Subcutaneous abdominal adipose tissue (tissue), 5 donors: Measurements from ENCODE around the gene KIZ.

Source experiments
- H3K27ac ChIP-seq: one replicate; pipeline ENCODE4 v1.7.0; 2013; ENCODE audit warnings: low read depth, mild to moderate bottlenecking, inconsistent platforms, low read length, moderate library complexity
- H3K27me3 ChIP-seq, 5 donors: one replicate each; pipeline ENCODE4 v1.7.0; 2013; ENCODE audit warnings: low read length in 5 of 5, inconsistent platforms in 1 of 5; ENCODE audit not compliant: control insufficient read depth in 5 of 5, insufficient read depth in 4 of 5
- H3K36me3 ChIP-seq, 5 donors: one replicate each; pipeline ENCODE4 v1.7.0; 2013; ENCODE audit warnings: low read length in 5 of 5; ENCODE audit not compliant: control insufficient read depth in 5 of 5, insufficient read depth in 5 of 5
- H3K4me1 ChIP-seq, 5 donors: one replicate each; pipeline ENCODE4 v1.7.0; 2013; ENCODE audit warnings: low read length in 5 of 5, mild to moderate bottlenecking in 3 of 5, moderate library complexity in 1 of 5; ENCODE audit not compliant: control insufficient read depth in 5 of 5, insufficient read depth in 5 of 5
- H3K4me3 ChIP-seq, 5 donors: one replicate each; pipeline ENCODE4 v1.7.0; 2013; ENCODE audit warnings: low read length in 5 of 5, low read depth in 1 of 5
- H3K9ac ChIP-seq, 5 donors: one replicate each; pipeline ENCODE4 v1.7.0; 2013; ENCODE audit warnings: low read length in 5 of 5, mild to moderate bottlenecking in 4 of 5, moderate library complexity in 3 of 5
- H3K9me3 ChIP-seq, 5 donors: one replicate each; pipeline ENCODE4 v1.7.0; 2013; ENCODE audit warnings: low read length in 5 of 5; ENCODE audit not compliant: control insufficient read depth in 5 of 5
- donor health status: healthy.
- donor health status: healthy.
- donor health status: healthy.
- donor health status: healthy.
- donor health status: healthy.

KIZ gene

GRCh38 chr20:21125849-21126580, at the start of gene KIZ:
KIZ (plus strand) TSS chr20:21126082; CDS start chr20:21126116, 34 bp downstream.
- peak within 1 kb of the TSS; percentile 69 to 92 (median 88) for H3K4me3 ChIP-seq
- peak within 1 kb of the TSS; percentile 65 for H3K27ac ChIP-seq

GRCh38 chr20:21077809-21078345, 48.0 kb upstream of the KIZ start:
- Histone ChIP-seq H3K27me3 (peaks cover 0 to 4% (median 0%) of the 10 kb centered on the region in 5 donors), H3K9me3 (no peaks in the 10 kb centered on the region), H3K27ac (no peak overlapping the region), H3K4me1 (no peaks in the 10 kb centered on the region), H3K36me3 (no peaks in the 10 kb centered on the region), H3K9ac (no peak overlapping the region), H3K4me3 (no peak overlapping the region)

More at GRCh38 chr20:21125849-21126580, at the start of gene KIZ:
- Histone ChIP-seq H3K27me3 (no peaks in the 10 kb centered on the region), H3K9me3 (no peaks in the 10 kb centered on the region), H3K36me3 (peaks cover 0 to 2% (median 0%) of the 10 kb centered on the region in 5 donors), H3K9ac (peak within 1 kb of the TSS; percentile 77 to 91 (median 87)), H3K4me1 (peaks cover 0 to 21% (median 15%) of the 10 kb centered on the region in 5 donors)

GRCh38 chr20:21082584-21082983, 43.3 kb upstream of the KIZ start:
- no peaks in the 10 kb centered on the region for H3K9me3 ChIP-seq
- H3K36me3 ChIP-seq = no peaks in the 10 kb centered on the region
- no peak overlapping the region for H3K27ac ChIP-seq
- H3K4me1 ChIP-seq = no peaks in the 10 kb centered on the region
- H3K4me3 ChIP-seq = no peak overlapping the region
- no peak overlapping the region for H3K9ac ChIP-seq
- H3K27me3 ChIP-seq = peaks cover 0 to 6% (median 3%) of the 10 kb centered on the region in 5 donors

DNA sequence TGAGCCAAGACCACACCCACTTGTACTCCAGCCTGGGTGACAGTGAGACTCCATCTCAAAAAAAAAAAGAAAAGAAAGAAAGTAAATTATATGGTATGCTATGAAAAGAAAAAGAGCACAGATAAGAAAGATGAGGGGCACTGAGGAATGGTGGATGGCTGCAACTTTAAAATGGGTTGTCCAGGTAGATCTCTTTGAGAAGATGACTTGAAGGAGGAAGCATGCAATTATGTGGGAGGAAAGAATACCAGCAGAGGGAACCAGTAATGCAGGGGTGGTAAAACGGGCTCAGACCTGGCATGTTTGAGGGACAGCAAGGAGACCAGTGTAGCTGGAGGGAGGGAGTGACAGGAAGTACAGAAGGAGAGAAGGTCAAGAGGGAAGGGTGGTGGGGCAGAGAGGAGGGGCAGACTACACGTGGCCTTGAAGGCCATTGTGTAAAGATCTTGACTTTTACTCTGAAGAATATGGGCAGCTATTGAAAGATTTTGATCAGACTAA, 42.0 kb upstream of the KIZ start:
- Histone ChIP-seq H3K9ac (no peak overlapping the region), H3K9me3 (no peaks in the 10 kb centered on the region), H3K4me3 (no peak overlapping the region), H3K27ac (no peak overlapping the region), H3K27me3 (peaks cover 0 to 14% (median 3%) of the 10 kb centered on the region in 5 donors), H3K4me1 (no peaks in the 10 kb centered on the region), H3K36me3 (no peaks in the 10 kb centered on the region)

GRCh38 chr20:21087862-21088540, 37.9 kb upstream of the KIZ start:
- H3K9ac ChIP-seq = no peak overlapping the region
- H3K27me3 ChIP-seq = peaks cover 11 to 23% (median 16%) of the 10 kb centered on the region in 5 donors
- H3K4me1 ChIP-seq = no peaks in the 10 kb centered on the region
- no peaks in the 10 kb centered on the region for H3K9me3 ChIP-seq
- H3K36me3 ChIP-seq = no peaks in the 10 kb centered on the region
- no peak overlapping the region for H3K4me3 ChIP-seq
- H3K27ac ChIP-seq = no peak overlapping the region

DNA sequence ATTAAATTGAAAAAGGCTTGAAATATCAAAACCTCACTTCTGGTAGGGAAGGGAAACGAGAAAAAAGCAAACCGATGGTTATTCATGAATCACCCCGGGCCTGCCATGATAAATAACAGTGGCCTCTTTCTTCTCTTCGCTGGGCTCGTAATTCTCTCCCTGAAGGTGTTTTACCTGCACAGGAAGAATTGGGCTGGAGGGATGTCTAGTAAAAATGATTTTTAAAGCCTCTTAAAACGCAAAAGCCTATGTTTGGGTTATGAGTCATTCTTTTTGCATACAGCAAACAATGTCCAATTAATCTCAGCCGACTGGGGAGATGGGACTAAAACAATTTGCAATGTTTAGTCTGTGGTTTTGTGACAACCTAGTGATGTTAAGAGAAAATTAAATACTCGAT, 36.5 kb upstream of the KIZ start:
- Histone ChIP-seq H3K4me3 (no peak overlapping the region), H3K27me3 (peaks cover 9 to 29% (median 18%) of the 10 kb centered on the region in 5 donors), H3K4me1 (no peaks in the 10 kb centered on the region), H3K9ac (no peak overlapping the region), H3K9me3 (no peaks in the 10 kb centered on the region), H3K27ac (no peak overlapping the region), H3K36me3 (no peaks in the 10 kb centered on the region)

- Histone ChIP-seq H3K27me3 (peaks cover 9 to 31% (median 18%) of the 10 kb centered on the region in 5 donors), H3K9me3 (no peaks in the 10 kb centered on the region), H3K4me1 (no peaks in the 10 kb centered on the region), H3K36me3 (no peaks in the 10 kb centered on the region), H3K9ac (no peak overlapping the region), H3K4me3 (no peak overlapping the region), H3K27ac (no peak overlapping the region)
These were observed 35.7 kb upstream of the KIZ start for GRCh38 chr20:21090111-21090618.

GRCh38 chr20:21090721-21091120, 35.2 kb upstream of the KIZ start:
- H3K4me3 ChIP-seq = no peak overlapping the region
- H3K9ac ChIP-seq = no peak overlapping the region
- no peaks in the 10 kb centered on the region for H3K36me3 ChIP-seq
- H3K4me1 ChIP-seq = no peaks in the 10 kb centered on the region
- no peaks in the 10 kb centered on the region for H3K9me3 ChIP-seq
- H3K27ac ChIP-seq = no peak overlapping the region
- peaks cover 9 to 31% (median 18%) of the 10 kb centered on the region in 5 donors for H3K27me3 ChIP-seq

- H3K4me3 ChIP-seq = no peak overlapping the region
- no peak overlapping the region for H3K9ac ChIP-seq
- H3K27ac ChIP-seq = no peak overlapping the region
- no peaks in the 10 kb centered on the region for H3K9me3 ChIP-seq
- H3K27me3 ChIP-seq = peaks cover 9 to 41% (median 19%) of the 10 kb centered on the region in 5 donors
- H3K4me1 ChIP-seq = no peaks in the 10 kb centered on the region
- H3K36me3 ChIP-seq = no peaks in the 10 kb centered on the region
These were observed 33.1 kb upstream of the KIZ start for GRCh38 chr20:21092806-21093205.
